GM12874 (cell line): ENCODE results near the gene COG5.

ENCODE experiments used
- TF ChIP-seq, protein P1 (sequence below): IDR thresholded peaks from 2 replicates; pipeline ENCODE4 v1.5.1; 2011; ENCODE audit warnings: low read depth, mild to moderate bottlenecking, control low read depth, low read length, moderate library complexity; ENCODE audit not compliant: insufficient read depth

Gene COG5

DNA sequence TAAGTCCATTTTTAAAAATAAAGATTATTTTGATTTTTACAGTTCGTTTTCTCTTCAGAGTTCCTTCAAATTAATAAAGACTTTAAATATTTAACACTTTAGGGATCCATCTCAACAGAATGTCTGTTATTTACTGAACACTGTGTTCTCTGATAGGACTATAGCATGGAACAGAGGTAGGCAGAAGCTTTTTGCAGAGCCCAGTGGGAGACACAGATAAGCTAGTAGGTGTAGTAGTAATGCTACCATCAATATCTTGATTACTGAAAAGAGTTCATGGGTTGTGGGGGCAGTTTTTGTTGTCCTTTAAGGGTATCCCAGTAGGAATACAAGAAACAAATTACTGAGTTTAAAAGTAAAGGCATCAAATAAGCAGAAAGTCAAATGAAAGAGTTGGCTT is 254.4 kb downstream of the COG5 start:
- TF ChIP-seq, protein P1, sequence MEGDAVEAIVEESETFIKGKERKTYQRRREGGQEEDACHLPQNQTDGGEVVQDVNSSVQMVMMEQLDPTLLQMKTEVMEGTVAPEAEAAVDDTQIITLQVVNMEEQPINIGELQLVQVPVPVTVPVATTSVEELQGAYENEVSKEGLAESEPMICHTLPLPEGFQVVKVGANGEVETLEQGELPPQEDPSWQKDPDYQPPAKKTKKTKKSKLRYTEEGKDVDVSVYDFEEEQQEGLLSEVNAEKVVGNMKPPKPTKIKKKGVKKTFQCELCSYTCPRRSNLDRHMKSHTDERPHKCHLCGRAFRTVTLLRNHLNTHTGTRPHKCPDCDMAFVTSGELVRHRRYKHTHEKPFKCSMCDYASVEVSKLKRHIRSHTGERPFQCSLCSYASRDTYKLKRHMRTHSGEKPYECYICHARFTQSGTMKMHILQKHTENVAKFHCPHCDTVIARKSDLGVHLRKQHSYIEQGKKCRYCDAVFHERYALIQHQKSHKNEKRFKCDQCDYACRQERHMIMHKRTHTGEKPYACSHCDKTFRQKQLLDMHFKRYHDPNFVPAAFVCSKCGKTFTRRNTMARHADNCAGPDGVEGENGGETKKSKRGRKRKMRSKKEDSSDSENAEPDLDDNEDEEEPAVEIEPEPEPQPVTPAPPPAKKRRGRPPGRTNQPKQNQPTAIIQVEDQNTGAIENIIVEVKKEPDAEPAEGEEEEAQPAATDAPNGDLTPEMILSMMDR = no peak

DNA sequence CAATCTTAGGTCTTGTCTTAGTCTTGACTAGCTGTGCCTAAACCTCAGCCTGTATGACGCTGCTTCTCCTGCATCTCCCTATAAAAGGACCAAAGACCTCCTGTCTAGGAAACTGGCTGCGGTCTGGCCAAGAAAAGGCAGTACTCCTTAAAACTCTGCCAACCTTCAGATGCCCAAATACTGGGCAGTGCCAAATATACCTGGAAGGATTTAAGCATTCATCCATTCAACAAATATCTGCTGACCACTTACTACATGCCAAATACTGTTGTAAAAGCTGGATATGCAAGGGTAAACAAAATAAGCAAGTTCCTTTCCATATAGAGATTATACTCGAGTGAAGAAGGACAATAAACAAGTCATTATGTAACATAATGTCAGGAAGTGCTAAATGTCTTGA is 259.1 kb downstream of the COG5 start:
- TF ChIP-seq, protein P1 = no peak

DNA sequence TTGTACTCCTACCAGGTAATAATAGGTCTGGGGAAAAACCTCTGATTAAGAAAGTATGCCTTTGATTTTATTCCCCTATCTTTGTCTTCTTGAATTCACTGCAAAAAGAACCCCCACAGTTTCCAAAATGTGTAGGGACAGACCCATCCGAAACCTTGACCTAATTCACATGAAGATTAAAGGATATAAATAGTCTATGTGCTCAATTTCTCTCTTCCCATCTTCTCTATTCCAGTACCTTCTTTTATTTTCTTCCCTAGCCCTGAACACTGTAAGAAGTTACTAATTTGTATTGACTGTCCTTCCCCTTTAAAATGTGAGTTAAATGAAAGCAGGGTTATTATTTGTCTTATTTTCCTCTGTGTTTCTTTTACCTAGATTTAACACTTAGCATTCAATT is 259.7 kb downstream of the COG5 start:
- TF ChIP-seq, protein P1 = no peak

DNA sequence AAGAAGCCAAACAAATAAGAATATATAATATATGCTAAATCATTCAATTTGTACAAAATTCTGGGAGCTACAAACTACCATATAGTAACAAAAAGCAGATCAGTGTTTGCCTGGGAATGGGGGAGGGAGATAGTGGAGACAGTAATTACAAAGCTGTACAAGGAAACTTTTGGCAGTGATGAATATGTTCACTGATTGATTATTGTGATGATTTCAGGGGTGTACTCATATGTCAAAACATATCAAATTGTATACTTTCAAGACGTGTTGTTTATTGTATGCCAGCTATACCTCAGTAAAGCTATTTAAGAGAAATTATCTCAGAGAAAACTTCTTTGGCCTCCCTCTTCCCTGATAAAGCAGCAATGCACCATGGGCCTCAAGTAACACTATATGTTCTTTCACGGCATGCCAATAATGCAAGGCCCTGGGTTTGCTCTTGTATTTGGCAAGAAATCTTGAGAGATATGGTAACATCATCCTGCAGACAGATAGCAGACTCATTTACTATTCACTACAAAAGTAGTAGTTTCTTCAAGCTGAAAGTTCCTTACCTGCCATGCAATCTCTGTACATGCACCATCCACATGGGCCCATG is 261.4 kb downstream of the COG5 start:
- TF ChIP-seq, protein P1 = no peak

DNA sequence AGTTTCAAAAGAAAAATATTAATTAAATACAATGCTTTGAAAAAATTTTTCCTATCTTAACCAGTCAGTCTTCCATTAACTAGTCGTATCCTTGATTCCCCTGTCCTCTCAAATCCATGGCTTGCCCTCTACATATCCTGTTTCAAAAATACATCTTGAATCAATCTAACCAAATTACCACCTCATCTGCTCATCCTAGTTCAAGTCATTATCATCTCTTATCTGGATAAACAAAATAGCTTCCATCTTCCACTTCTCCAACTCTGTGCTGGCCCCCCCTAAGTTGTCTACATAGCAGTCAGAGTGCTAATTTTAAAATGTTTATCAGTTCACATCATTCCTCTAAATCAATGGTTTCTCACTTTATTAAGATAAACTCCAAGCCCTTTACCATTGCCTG is 269.5 kb downstream of the COG5 start:
- TF ChIP-seq, protein P1 = no peak

DNA sequence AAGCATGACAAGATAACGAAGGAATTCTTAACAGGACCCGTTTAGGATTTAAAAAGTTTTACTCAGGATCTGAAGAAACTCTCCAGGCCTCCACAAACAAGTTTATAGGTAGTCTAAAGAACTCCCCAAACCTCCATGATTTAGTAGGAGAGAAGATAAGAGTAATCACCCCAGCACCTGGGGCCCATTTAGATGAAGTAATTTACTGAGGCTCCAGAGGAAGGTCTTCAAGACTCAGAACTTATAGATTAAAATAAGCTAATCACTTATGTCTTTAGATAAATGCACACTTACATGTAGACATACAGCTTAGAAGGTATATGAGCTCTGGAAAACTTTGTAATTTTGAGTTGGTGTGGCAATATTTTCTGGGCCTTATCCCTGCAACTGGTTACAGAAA is 271.1 kb downstream of the COG5 start:
- TF ChIP-seq, protein P1 = no peak

DNA sequence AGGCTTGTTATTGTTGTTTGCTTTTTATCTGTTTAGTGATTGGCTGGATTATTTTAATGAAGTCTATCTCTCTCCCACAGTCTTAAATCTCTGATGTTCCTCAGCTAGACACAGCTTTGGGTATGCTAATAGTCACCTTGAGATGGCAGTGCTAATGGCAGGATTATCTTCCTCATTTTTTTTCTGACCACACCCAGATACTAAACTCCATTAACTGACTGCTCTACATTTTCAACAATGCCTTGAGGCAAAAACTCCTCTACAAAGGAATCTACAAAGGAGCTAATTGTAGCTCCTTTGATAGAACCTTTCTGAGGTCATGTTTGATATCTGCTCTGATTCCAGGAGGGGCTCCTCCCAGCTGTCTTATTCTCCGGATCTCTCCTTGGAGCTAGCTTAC is 272.3 kb downstream of the COG5 start:
- TF ChIP-seq, protein P1 = no peak
